Lower leg skin (tissue), 4 donors: Measurements from ENCODE around the gene KIRREL3. TPM values are rescaled to one million over a fixed set of nuclear protein-coding genes. Genes with fewer than 3 reads are reported as not detected.

ENCODE experiments used
- DNase-seq, 2 donors: peaks; one replicate each; pipeline ENCODE4 v3.0.0-alpha.2; 2019; ENCODE audit warnings: low spot score in 2 of 2
- H3K4me3 ChIP-seq: fragments of 200-600 bp; sonication (generic); 2 replicates; pipeline ENCODE4 v1.5.1; 2017; ENCODE audit warnings: mild to moderate bottlenecking, low read depth; ENCODE audit not compliant: poor library complexity, severe bottlenecking
- POLR2A ChIP-seq, 2 donors: fragments of 450-650 bp; IDR thresholded peaks; one replicate each; pipeline ENCODE4 v1.6.1; 2016 to 2017; ENCODE audit warnings: antibody characterized with exemption in 2 of 2, mild to moderate bottlenecking in 1 of 2, moderate library complexity in 1 of 2
- WGBS, 2 donors: methylation state at CpG; one replicate each; pipeline ENCODE4 v1.1.5; 2018; 5-methylcytosine and 5-hydroxymethylcytosine counted together
- intact Hi-C: fragments of 100-400 bp; cut with DNase I; formaldehyde crosslinking; loops from one replicate; pipeline ENCODE4 v1.15.0; 2023; ENCODE audit warnings: low total_unique reads
- total RNA-seq, 4 donors: library from RNA; depleted of rRNA; stranded (reverse); fragments of >200 nt; gene quantifications; one replicate each; pipeline ENCODE4 v1.1.0, GENCODE V29; 2016
- TF ChIP-seq, protein P1 (sequence below), 3 donors: fragments of 450-650 bp; IDR thresholded peaks; one replicate each; pipeline ENCODE4 v1.5.1; 2016; ENCODE audit warnings: antibody characterized with exemption in 3 of 3, mild to moderate bottlenecking in 3 of 3, moderate library complexity in 2 of 3

KIRREL3 gene
- total RNA-seq, 4 donors from 2014 or later = 0.13 TPM; not detected in 3

DNA sequence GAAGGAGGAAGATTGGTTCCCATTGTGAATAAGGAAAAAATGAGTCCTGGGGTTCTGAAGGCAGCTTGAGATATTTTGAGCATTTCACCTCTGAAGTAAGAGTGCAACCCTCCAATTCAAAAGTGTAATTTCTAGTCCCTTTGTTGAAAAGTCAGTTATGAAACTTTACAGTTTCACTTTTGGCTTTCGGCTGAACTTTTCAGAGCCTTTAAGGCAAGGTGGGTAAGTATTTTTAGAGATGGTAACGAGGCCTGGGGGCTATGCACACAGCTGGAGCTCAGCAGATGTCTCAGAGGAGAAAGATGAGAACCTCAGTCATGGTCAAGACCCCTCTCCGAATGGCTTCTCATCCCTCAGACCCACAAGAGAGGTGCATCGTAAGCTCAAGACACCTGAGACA lies 267.6 kb downstream of the KIRREL3 start:
- intact Hi-C loops = no loop called here
- TF ChIP-seq, protein P1, sequence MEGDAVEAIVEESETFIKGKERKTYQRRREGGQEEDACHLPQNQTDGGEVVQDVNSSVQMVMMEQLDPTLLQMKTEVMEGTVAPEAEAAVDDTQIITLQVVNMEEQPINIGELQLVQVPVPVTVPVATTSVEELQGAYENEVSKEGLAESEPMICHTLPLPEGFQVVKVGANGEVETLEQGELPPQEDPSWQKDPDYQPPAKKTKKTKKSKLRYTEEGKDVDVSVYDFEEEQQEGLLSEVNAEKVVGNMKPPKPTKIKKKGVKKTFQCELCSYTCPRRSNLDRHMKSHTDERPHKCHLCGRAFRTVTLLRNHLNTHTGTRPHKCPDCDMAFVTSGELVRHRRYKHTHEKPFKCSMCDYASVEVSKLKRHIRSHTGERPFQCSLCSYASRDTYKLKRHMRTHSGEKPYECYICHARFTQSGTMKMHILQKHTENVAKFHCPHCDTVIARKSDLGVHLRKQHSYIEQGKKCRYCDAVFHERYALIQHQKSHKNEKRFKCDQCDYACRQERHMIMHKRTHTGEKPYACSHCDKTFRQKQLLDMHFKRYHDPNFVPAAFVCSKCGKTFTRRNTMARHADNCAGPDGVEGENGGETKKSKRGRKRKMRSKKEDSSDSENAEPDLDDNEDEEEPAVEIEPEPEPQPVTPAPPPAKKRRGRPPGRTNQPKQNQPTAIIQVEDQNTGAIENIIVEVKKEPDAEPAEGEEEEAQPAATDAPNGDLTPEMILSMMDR (IDR thresholded peaks at IDR 0.05) = no peak
- no peak for TF ChIP-seq POLR2A (IDR thresholded peaks at IDR 0.05)
- DNase-seq = no peak
- WGBS, 2 donors = 51 to 58% methylated on average over 4 of the region's 4 CpGs
- no peak overlapping the region for H3K4me3 ChIP-seq

DNA sequence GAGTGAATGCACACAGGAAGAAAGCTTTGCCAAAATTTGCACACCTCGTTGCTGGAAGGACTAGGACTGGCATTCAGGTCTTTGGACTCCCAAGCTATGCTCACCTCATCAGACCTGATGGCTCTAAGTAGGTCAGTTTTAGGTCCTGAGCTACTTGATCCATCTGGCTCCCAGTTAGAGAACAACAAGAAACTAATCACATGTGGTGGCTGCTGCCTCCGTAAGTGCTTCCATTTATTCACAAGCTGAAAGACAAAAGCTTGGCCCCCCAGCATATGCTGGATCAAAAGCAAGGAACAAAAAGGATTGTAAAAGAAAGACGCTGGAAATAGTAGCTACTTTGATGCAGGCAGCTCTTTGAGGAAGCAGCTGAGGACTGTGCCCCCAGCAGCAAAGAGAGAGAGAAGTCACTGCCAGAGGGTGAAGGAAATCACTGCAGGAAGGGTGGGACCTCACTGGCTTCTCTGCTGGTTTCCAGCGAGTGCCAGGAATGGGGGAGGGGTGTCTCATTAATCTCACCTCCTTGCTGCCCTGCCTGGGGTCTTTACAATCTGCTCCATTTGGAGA lies 268.9 kb downstream of the KIRREL3 start:
- DNase-seq = no peak
- TF ChIP-seq POLR2A (IDR thresholded peaks at IDR 0.05) = no peak
- TF ChIP-seq, protein P1 (IDR thresholded peaks at IDR 0.05) = no peak
- intact Hi-C loops = no loop called here
- 25 to 30% methylated on average over 4 of the region's 4 CpGs for WGBS, 2 donors
- no peak overlapping the region for H3K4me3 ChIP-seq

DNA sequence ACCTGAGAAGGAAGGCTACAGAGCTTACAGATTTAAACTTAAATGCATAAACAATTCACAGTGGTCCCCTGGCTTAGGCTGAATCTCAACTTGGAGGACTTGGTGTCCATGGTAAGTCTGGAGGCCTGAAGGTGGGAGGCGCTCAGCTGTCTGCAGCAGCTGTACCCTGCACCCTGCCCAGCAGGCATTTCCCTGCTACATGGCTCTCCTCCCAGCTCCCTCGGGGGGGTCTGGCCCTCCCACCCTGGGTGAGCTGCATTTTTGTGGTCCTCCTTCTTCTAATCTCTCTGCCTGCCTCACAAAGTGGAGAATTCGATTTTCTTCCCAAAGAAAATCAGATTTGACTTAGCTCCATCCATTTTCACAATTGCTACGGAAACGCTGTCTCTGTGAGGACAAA lies 273.2 kb downstream of the KIRREL3 start:
- WGBS, 2 donors = 62 to 69% methylated on average over 5 of the region's 5 CpGs
- no peak overlapping the region for H3K4me3 ChIP-seq
- TF ChIP-seq, protein P1 (IDR thresholded peaks at IDR 0.05) = no peak
- no peak for TF ChIP-seq POLR2A (IDR thresholded peaks at IDR 0.05)
- no peak for DNase-seq
- intact Hi-C loops = no loop called here

DNA sequence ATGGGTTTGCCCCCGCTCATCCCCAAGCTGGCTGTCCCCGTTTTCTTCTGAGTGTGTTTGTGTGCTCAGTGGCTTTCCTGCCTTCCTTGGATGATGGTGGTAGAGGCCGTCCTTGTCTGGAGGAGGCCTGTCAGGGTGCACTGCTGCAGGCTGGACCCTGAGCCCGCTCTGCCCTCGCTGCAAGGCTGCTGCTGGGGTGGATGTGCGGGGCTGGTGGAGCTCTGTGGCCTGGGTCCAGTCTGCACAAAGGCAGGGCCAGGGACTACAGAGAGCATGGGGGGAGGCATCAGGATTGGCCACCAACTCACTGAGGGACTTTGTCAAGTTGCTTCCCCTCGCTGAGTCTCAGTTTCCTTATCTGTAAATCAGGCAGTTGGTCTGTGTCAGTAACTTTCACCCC lies 275.0 kb downstream of the KIRREL3 start:
- TF ChIP-seq, protein P1 (IDR thresholded peaks at IDR 0.05) = no peak
- TF ChIP-seq POLR2A (IDR thresholded peaks at IDR 0.05) = no peak
- H3K4me3 ChIP-seq = no peak overlapping the region
- intact Hi-C loops = no loop called here
- 92% methylated on average over 7 of the region's 7 CpGs for WGBS, 2 donors
- DNase-seq = no peak

DNA sequence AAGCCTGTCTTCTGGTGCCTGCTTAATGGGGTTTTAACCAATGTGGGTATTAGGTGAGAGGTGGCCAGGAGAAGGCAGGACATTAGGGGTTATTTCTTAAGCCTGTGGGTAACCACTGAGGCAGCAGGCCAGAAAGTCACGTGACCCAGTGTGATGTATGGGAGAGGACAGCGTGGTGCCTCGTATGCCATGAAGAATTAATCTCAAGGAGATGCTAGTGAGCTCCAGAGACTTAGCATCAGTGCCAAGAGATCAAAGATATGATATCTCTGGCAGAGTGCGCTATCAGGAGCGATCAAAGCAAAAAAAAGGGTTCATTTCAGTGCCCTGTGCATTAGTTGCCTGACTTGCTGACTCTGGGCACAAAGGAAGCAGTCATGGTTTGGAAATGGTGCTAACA lies 275.5 kb downstream of the KIRREL3 start:
- 52 to 59% methylated on average over 5 of the region's 5 CpGs for WGBS, 2 donors
- no peak overlapping the region for H3K4me3 ChIP-seq
- no peak for DNase-seq
- intact Hi-C loops = no loop called here
- TF ChIP-seq, protein P1 (IDR thresholded peaks at IDR 0.05) = no peak
- no peak for TF ChIP-seq POLR2A (IDR thresholded peaks at IDR 0.05)

DNA sequence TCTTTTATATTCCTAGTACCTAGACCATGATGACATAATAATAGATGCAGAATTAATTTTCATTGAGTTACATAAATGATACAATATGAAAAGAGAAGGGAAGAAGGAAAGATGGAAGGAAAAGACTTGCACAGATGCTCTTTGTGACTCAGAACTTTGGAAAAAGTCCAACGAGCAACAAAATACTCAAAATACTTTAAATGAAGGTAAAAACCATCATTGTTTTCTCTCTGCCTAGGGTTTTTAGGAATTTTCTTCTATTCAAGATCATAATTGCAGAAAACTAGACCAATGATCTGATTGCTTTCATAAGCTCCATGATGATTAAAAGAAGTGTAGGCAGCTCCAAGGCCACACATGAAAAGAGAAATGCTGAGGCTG lies 276.9 kb downstream of the KIRREL3 start:
- intact Hi-C loops = no loop called here
- DNase-seq = no peak
- WGBS, 2 donors = 39 to 40% methylated on average over 1 of the region's 1 CpG
- no peak overlapping the region for H3K4me3 ChIP-seq
- TF ChIP-seq POLR2A (IDR thresholded peaks at IDR 0.05) = no peak
